ENCODE measurements around the gene INMT. TPM values are rescaled to one million over a fixed set of nuclear protein-coding genes. Genes with fewer than 3 reads are reported as not detected.

INMT gene
- total RNA-seq = 1 to 10 TPM; 1.7 to 6.8 (median 4.5) TPM

DNA sequence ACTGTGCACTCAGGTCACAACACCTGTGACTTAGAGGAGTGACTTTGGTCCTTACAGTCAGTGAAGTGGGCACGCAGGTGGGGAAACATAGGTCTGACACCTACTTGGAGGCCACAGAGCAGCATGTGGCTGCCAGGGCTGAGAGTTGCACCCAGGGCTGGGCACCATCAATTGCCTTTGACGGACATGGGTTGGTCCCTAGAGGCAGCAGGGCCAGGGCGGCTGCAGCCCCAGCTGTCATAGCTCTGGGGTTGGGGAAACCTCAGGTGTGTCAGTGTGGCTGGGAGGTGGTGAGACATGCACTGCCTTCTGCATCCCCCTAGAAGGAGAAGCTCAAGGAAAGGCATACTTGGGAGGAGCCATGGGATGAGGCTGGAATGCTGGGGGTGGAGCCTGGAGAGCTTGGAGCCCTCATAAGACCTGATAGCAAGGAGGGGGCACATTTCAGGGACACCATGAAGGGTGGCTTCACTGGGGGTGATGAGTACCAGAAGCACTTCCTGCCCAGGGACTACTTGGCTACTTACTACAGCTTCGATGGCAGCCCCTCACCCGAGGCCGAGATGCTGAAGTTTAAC is at the start of gene INMT:
INMT (plus strand) TSS at position 440 of the 578 bp plus-strand sequence; CDS start at position 456, 16 bp downstream.
- TF ChIP-seq POLR2A (IDR thresholded peaks at IDR 0.05) = no peak
- TF ChIP-seq, protein P1, sequence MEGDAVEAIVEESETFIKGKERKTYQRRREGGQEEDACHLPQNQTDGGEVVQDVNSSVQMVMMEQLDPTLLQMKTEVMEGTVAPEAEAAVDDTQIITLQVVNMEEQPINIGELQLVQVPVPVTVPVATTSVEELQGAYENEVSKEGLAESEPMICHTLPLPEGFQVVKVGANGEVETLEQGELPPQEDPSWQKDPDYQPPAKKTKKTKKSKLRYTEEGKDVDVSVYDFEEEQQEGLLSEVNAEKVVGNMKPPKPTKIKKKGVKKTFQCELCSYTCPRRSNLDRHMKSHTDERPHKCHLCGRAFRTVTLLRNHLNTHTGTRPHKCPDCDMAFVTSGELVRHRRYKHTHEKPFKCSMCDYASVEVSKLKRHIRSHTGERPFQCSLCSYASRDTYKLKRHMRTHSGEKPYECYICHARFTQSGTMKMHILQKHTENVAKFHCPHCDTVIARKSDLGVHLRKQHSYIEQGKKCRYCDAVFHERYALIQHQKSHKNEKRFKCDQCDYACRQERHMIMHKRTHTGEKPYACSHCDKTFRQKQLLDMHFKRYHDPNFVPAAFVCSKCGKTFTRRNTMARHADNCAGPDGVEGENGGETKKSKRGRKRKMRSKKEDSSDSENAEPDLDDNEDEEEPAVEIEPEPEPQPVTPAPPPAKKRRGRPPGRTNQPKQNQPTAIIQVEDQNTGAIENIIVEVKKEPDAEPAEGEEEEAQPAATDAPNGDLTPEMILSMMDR (IDR thresholded peaks at IDR 0.05) = no peak
- 64 to 69% methylated on average over 6 of the region's 6 CpGs for WGBS, 2 donors
- no peak for DNase-seq (ENCODE audit: low spot score in 2 of 2)
- intact Hi-C loops (cut with DNase I; ENCODE audit: low total_unique reads) = no loop called here
- H3K4me3 ChIP-seq (ENCODE audit: low read depth, poor library complexity, severe bottlenecking) = no peak within 1 kb of the TSS

DNA sequence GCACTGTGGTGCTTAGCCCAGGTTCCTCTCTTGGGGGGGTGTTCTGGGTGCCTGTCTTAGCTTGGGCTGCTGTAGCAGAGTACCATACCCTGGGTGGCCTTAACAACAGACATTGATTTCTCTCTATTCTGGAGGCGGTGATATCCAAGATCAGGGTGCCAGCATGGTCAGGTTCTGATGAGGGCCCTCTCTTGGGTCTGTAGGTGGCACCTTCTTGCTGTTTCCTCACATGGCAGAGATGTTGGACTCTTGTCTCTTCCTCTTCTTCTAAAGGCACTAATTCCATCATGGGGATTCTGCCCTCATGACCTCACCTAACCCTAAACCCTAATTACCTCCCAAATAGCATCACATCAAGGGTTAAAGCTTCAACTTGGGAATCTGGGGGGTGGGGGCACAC is 49.7 kb upstream of the INMT start:
- WGBS, 2 donors = 79 to 100% methylated on average over 1 of the region's 1 CpG
- TF ChIP-seq, protein P1 (IDR thresholded peaks at IDR 0.05) = no peak
- no peak for TF ChIP-seq POLR2A (IDR thresholded peaks at IDR 0.05)
- intact Hi-C loops (cut with DNase I; ENCODE audit: low total_unique reads) = no loop called here
- H3K4me3 ChIP-seq (ENCODE audit: low read depth, poor library complexity, severe bottlenecking) = no peak overlapping the region
- no peak for DNase-seq (ENCODE audit: low spot score in 2 of 2)

DNA sequence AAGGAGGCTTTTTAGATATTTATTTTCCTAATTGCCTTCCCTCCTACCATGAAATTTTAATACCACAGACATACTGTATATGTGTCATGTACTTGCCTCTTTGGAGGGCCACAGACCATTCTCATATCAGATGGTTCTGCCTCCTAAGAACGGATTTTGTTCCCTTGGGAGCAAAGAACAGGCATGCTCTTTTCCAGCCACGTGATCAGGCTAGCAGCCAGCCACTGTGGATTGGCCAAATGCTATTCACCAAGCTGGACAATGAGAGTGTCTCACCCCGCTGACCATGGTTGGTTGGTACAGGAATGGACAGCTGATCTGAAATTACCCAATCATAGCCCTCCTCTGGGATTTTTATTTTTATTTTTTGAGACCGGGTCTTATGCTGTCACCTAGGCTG is 48.2 kb upstream of the INMT start:
- TF ChIP-seq, protein P1 (IDR thresholded peaks at IDR 0.05) = no peak
- TF ChIP-seq POLR2A (IDR thresholded peaks at IDR 0.05) = no peak

DNA sequence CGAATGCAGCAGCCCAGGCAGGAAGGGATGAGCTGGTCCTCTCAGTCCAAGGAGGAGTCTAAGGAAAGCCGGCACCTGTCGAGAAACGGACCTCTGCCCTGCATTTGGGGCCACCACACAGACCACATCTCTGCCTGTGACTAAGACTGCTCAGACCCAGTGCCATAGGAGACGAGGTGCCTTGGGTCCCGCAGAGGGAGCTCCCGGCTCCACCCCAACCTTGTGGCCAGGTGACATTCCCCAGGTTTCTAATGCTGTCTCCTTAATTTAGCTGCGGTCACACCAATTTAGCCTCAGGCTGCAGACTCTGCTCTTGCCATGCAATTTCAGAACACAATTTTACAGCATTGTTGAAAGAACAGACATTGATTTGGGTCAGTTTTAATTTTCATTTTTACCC is 46.9 kb upstream of the INMT start:
- 76 to 84% methylated on average over 8 of the region's 8 CpGs for WGBS, 2 donors
- TF ChIP-seq POLR2A (IDR thresholded peaks at IDR 0.05) = no peak
- TF ChIP-seq, protein P1 (IDR thresholded peaks at IDR 0.05) = no peak
- intact Hi-C loops (cut with DNase I; ENCODE audit: low total_unique reads) = no loop called here
- H3K4me3 ChIP-seq (ENCODE audit: low read depth, poor library complexity, severe bottlenecking) = no peak overlapping the region
- no peak for DNase-seq (ENCODE audit: low spot score in 2 of 2)

More for the DNA sequence above, 48.2 kb upstream of the INMT start:
- DNase-seq (ENCODE audit: low spot score in 2 of 2) = no peak
- intact Hi-C loops (cut with DNase I; ENCODE audit: low total_unique reads) = no loop called here
- WGBS, 2 donors = 79 to 86% methylated on average over 4 of the region's 4 CpGs
- no peak overlapping the region for H3K4me3 ChIP-seq (ENCODE audit: low read depth, poor library complexity, severe bottlenecking)

DNA sequence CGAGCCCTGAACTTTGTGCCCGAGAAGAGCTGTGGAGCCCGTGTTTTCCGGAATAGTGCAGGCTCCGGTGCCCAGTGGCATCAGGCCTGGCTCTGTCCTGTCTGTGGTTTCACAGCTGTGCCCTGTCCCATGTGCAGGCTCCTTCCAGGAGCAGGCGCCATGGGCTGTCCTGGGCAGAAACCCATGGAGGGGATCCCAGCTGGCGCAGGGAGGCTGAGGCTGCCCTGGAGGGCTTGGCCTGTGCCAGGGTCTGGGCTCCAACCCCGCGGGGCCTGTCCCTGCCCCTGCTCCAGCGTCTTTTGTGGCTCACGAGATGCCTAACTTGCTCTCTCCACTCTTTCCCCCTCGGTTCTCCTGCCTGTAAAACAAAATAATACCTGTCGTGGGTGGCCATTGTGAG is 46.3 kb upstream of the INMT start:
- no peak for DNase-seq (ENCODE audit: low spot score in 2 of 2)
- intact Hi-C loops (cut with DNase I; ENCODE audit: low total_unique reads) = no loop called here
- no peak for TF ChIP-seq POLR2A (IDR thresholded peaks at IDR 0.05)
- TF ChIP-seq, protein P1 (IDR thresholded peaks at IDR 0.05) = no peak
- no peak overlapping the region for H3K4me3 ChIP-seq (ENCODE audit: low read depth, poor library complexity, severe bottlenecking)
- 74 to 78% methylated on average over 13 of the region's 13 CpGs for WGBS, 2 donors

DNA sequence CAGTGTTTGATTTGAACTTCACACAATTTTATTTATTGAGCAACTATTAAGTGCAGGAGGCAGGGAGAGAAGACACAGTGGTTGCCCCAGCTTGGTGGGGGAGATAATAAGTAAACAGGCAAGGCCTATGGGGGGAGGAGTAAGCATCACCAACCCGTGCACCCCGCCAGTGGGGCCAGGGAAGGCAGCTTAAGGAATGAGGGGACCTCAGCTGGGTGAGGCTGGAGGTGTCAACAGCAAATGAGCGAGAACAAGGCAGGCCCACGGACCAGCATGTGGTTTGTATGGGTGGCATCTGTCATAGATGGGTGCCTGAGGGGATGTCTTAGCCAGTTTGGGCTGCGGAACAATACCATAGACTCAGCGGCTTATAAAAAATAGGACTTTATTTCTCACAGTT is 45.6 kb upstream of the INMT start:
- DNase-seq (ENCODE audit: low spot score in 2 of 2) = no peak
- H3K4me3 ChIP-seq (ENCODE audit: low read depth, poor library complexity, severe bottlenecking) = no peak overlapping the region
- intact Hi-C loops (cut with DNase I; ENCODE audit: low total_unique reads) = no loop called here
- TF ChIP-seq, protein P1 (IDR thresholded peaks at IDR 0.05) = no peak
- TF ChIP-seq POLR2A (IDR thresholded peaks at IDR 0.05) = no peak
- 90 to 94% methylated on average over 6 of the region's 6 CpGs for WGBS, 2 donors
